ENCODE data around the gene SYNM. TPM values are rescaled to one million over a fixed set of nuclear protein-coding genes. Genes with fewer than 3 reads are reported as not detected.

The SYNM gene
- polyA plus RNA-seq, 1 experiment = 1.8 TPM

DNA sequence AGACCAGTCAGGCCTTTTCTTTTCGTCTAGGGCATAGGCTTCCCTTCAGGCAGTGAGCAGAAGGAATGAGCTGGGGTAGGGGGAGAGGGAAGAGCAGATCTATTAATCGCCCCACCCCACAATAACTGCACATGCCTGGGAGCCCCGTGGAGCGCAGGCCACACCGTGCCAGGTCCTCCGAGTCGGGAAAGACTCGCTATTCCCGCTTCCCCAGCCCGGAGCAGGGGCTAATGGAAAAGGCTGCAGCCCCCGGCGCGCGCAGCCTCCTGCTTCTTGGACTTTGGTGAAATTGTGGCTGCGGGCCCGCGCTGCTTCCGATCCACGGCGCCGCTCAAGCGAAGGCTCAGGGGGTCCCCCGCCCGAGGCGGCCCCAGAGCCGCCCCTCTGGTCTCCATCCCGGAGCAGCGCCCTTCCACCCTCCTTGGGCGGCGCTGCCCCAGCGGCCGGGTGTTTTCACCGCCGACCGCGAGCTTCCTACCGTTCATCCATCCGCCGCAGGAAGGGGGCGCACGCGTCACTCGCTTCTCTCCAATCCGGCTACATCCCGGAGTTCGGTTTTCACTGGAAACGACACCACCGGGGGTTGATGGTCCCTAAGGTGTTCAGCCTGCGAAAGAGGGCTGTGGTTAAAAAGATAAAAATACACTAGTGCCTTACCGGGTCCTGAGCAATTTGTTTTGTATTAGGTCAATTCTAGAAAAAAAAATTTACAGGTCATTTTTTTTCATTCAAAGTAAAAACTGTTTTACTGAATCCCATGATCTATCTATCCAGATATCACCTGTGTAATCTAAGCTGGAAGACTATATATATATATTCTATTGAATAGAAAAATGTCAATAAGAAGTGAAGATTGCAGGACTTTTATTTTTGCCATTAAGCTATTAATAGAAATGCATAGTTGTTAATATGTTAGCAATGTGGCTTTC lies 4.4 kb upstream of the SYNM start:
- POLR2A ChIA-PET = no interaction called here
- TF ChIP-seq, protein P1, sequence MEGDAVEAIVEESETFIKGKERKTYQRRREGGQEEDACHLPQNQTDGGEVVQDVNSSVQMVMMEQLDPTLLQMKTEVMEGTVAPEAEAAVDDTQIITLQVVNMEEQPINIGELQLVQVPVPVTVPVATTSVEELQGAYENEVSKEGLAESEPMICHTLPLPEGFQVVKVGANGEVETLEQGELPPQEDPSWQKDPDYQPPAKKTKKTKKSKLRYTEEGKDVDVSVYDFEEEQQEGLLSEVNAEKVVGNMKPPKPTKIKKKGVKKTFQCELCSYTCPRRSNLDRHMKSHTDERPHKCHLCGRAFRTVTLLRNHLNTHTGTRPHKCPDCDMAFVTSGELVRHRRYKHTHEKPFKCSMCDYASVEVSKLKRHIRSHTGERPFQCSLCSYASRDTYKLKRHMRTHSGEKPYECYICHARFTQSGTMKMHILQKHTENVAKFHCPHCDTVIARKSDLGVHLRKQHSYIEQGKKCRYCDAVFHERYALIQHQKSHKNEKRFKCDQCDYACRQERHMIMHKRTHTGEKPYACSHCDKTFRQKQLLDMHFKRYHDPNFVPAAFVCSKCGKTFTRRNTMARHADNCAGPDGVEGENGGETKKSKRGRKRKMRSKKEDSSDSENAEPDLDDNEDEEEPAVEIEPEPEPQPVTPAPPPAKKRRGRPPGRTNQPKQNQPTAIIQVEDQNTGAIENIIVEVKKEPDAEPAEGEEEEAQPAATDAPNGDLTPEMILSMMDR (IDR thresholded peaks at IDR 0.05; ENCODE audit: insufficient read depth, low read depth, low read length) = peak; percentile 96

DNA sequence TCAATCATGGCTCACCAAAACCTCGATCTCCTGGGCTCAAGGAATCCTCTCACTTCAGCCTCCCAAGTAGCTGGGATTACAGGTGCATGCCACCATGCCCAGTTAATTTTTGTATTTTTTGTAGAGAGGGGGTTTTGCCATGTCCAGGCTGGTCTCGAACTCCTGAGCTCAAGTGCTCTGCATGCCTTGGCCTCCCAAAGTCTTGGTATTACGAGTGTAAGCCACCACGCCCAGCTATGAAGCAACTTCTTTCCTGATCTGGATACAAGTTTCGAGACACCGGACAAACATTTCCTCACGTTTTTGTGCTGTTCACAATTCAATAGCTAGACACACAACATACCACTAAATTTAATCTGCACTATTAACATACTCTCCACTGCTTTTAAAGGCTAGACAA lies 3.4 kb upstream of the SYNM start:
- CTCF ChIA-PET = interaction anchor here (0.6 to 7.4 kb wide), 28 partner anchors 11 to 609 kb away, joined by 3 to 142 read pairs (median 5); no protein-coding TSS in a partner anchor
- TF ChIP-seq, protein P1 (IDR thresholded peaks at IDR 0.05; ENCODE audit: insufficient read depth, low read depth, low read length) = no peak
- no peak for DNase-seq (ENCODE audit: low read depth)
- POLR2A ChIA-PET = no interaction called here
- H3K36me3 ChIP-seq (ENCODE audit: control insufficient read depth, insufficient read depth, low read length) = no peaks in the 10 kb centered on the region
- peaks cover 15% of the 10 kb centered on the region for H3K27me3 ChIP-seq (ENCODE audit: control insufficient read depth, insufficient read depth, low read length)
- no peak overlapping the region for H3K4me3 ChIP-seq (ENCODE audit: low read depth, low read length)

More for the DNA sequence above, 4.4 kb upstream of the SYNM start:
- no peak for DNase-seq (ENCODE audit: low read depth)
- Histone ChIP-seq H3K27me3 (ENCODE audit: control insufficient read depth, insufficient read depth, low read length) (peaks cover 15% of the 10 kb centered on the region), H3K36me3 (ENCODE audit: control insufficient read depth, insufficient read depth, low read length) (no peaks in the 10 kb centered on the region), H3K4me3 (ENCODE audit: low read depth, low read length) (peak overlapping the region; percentile 44)
- CTCF ChIA-PET = interaction anchor here (0.6 to 7.4 kb wide), 39 partner anchors 9 to 861 kb away, joined by 3 to 142 read pairs (median 4); no protein-coding TSS in a partner anchor

- TF ChIP-seq, protein P1 (IDR thresholded peaks at IDR 0.05; ENCODE audit: insufficient read depth, low read depth, low read length) = no peak
- DNase-seq (ENCODE audit: low read depth) = no peak
- Histone ChIP-seq H3K36me3 (ENCODE audit: control insufficient read depth, insufficient read depth, low read length) (no peaks in the 10 kb centered on the region), H3K4me3 (ENCODE audit: low read depth, low read length) (no peak overlapping the region), H3K27me3 (ENCODE audit: control insufficient read depth, insufficient read depth, low read length) (peaks cover 14% of the 10 kb centered on the region)
- POLR2A ChIA-PET = no interaction called here
- CTCF ChIA-PET = interaction anchor here (0.7 to 7.4 kb wide), 6 partner anchors 17 to 583 kb away, joined by 3 to 142 read pairs (median 4); no protein-coding TSS in a partner anchor
Measured at GRCh38 chr15:99102332-99103235, 2.3 kb upstream of the SYNM start.

DNA sequence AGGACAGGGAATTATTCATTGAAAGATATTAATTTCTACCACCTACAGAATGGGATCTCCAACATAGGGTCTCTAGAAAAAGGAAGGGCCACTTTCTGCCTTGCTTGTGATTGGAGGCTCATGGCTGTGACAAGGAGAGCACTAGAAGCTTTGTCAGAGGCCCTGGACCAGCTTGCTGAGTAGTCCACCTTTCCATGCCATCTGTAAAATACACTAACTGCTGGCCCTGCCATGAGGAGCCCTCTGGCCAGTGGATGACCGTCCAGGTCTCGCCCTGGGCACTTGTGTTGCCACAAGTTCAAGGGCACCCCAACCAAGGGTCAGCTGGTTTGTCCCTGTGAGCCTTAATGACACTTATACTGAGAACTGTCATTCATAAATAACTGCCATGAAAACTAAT lies 1.6 kb upstream of the SYNM start:
- TF ChIP-seq, protein P1 (IDR thresholded peaks at IDR 0.05; ENCODE audit: insufficient read depth, low read depth, low read length) = no peak
- peaks cover 14% of the 10 kb centered on the region; the same call in 1 of the 2 replicates for H3K27me3 ChIP-seq (ENCODE audit: control insufficient read depth, insufficient read depth, low read length)
- no peaks in the 10 kb centered on the region for H3K36me3 ChIP-seq (ENCODE audit: control insufficient read depth, insufficient read depth, low read length)
- DNase-seq (ENCODE audit: low read depth) = no peak
- no peak overlapping the region for H3K4me3 ChIP-seq (ENCODE audit: low read depth, low read length)
- ChIA-PET POLR2A (no interaction called here), CTCF (interaction anchor here (0.7 to 7.4 kb wide), 2 partner anchors 27 to 108 kb away, joined by 3 to 142 read pairs; no protein-coding TSS in a partner anchor)

Measured in BJ (cell line).